T-helper 2 cell treated with Interferon-gamma antibody and Interleukin-4, amounts not matched to agents 100 ng/mL and 5 ng/mL, for 36 hours (primary cell): Measurements from ENCODE around the gene STRA6. TPM values are rescaled to one million over a fixed set of nuclear protein-coding genes. Genes with fewer than 3 reads are reported as not detected.
"Not testable (repeated sequence)": the region's sequence is repeated elsewhere in the genome, so short reads cannot be mapped to it uniquely, and the experiment has no call there.

Source experiments
- intact Hi-C: fragments of 100-400 bp; cut with micrococcal nuclease; formaldehyde crosslinking; loops from one replicate; pipeline ENCODE4 v1.15.1; 2023
- total RNA-seq: library from RNA; stranded (reverse); gene quantifications from 2 replicates; pipeline ENCODE4 v1.2.3, GENCODE V29; 2022

Gene STRA6
- total RNA-seq, 1 donor from 2014 or later, result not detected

- intact Hi-C loops, result no loop called here
These were observed 37.1 kb downstream of the STRA6 start for GRCh38 chr15:74165461-74165860.

- intact Hi-C loops, result not testable (repeated sequence)
These were observed 40.4 kb downstream of the STRA6 start for GRCh38 chr15:74162195-74162536.

- intact Hi-C loops, result not testable (repeated sequence)
These were observed 42.2 kb downstream of the STRA6 start for GRCh38 chr15:74160390-74160789.

- intact Hi-C loops, result no loop called here
These were observed 42.8 kb downstream of the STRA6 start for GRCh38 chr15:74159773-74160172.

- intact Hi-C loops, result no loop called here
These were observed 43.5 kb downstream of the STRA6 start for GRCh38 chr15:74158855-74159650.

GRCh38 chr15:74157868-74158827, 44.4 kb downstream of the STRA6 start:
- intact Hi-C loops, result no loop called here

GRCh38 chr15:74156678-74157411, 45.7 kb downstream of the STRA6 start:
- intact Hi-C loops, result no loop called here

GRCh38 chr15:74155766-74156417, 46.7 kb downstream of the STRA6 start:
- intact Hi-C loops, result no loop called here

- intact Hi-C loops, result no loop called here
These were observed 55.5 kb downstream of the STRA6 start for GRCh38 chr15:74147051-74147450.

GRCh38 chr15:74146277-74146800, 56.2 kb downstream of the STRA6 start:
- intact Hi-C loops, result no loop called here

GRCh38 chr15:74144153-74144775, 58.3 kb downstream of the STRA6 start:
- intact Hi-C loops, result no loop called here

- intact Hi-C loops, result no loop called here
These were observed 61.0 kb downstream of the STRA6 start for GRCh38 chr15:74141591-74141990.

GRCh38 chr15:74138642-74139041, 63.9 kb downstream of the STRA6 start:
- intact Hi-C loops, result no loop called here

GRCh38 chr15:74137537-74137894, 65.1 kb downstream of the STRA6 start:
- intact Hi-C loops, result no loop called here

- intact Hi-C loops, result no loop called here
These were observed 65.6 kb downstream of the STRA6 start for GRCh38 chr15:74136814-74137536.

GRCh38 chr15:74136540-74136813, 66.1 kb downstream of the STRA6 start:
- intact Hi-C loops, result no loop called here

GRCh38 chr15:74135041-74135565, 67.5 kb downstream of the STRA6 start:
- intact Hi-C loops, result no loop called here

GRCh38 chr15:74134387-74135027, 68.1 kb downstream of the STRA6 start:
- intact Hi-C loops, result loop anchor here (5.0 kb wide), 1 partner anchor 162 kb away; no protein-coding TSS in a partner anchor
